ENCODE measurements around the gene GALNT17. TPM values are rescaled to one million over a fixed set of nuclear protein-coding genes. Genes with fewer than 3 reads are reported as not detected.

The GALNT17 gene
- total RNA-seq, 1 experiment from 2014 or later: not detected

- no peaks in the 10 kb centered on the region for H3K36me3 ChIP-seq (ENCODE audit: low read depth)
- TF ChIP-seq CTCF (conservative IDR thresholded peaks at IDR 0.05) (no peak), EZH2 (IDR thresholded peaks at IDR 0.05; ENCODE audit: low read depth) (no peak)
- POLR2A ChIA-PET (ENCODE audit: unreplicated experiment): no interaction called here
- no peak overlapping the region for H2AFZ ChIP-seq
- CTCF ChIA-PET: no interaction called here
- H3K4me1 ChIP-seq (replicated peaks; ENCODE audit: insufficient read depth): no peaks in the 10 kb centered on the region
- no peak overlapping the region for H3K4me3 ChIP-seq
- no peaks in the 10 kb centered on the region for H4K20me1 ChIP-seq (ENCODE audit: insufficient read depth)
- H3K4me2 ChIP-seq: no peak overlapping the region
- 0 out of 2 replicates have a peak, but pooled peaks cover 8% of the 10 kb centered on the region for H3K27me3 ChIP-seq (ENCODE audit: insufficient read depth, low read depth)
- H3F3A ChIP-seq (ENCODE audit: insufficient read depth, low read depth): no peaks in the 10 kb centered on the region
- intact Hi-C loops (cut with micrococcal nuclease; ENCODE audit: unreplicated experiment): no loop called here
- H3K27ac ChIP-seq: no peak overlapping the region
- H3K79me2 ChIP-seq (ENCODE audit: low read depth): no peaks in the 10 kb centered on the region
- no peaks in the 10 kb centered on the region for H3K9me2 ChIP-seq (ENCODE audit: insufficient read depth)
- BruUV-seq (replicated peaks): no TSS peak
- no peaks in the 10 kb centered on the region for H3K9me3 ChIP-seq (ENCODE audit: insufficient read depth, low read depth)
- no peak for DNase-seq
Observed at GRCh38 chr7:71140264-71140663, 8.3 kb downstream of the GALNT17 start.

- no peak for TF ChIP-seq EZH2 (IDR thresholded peaks at IDR 0.05; ENCODE audit: low read depth)
- no peak for TF ChIP-seq CTCF (conservative IDR thresholded peaks at IDR 0.05)
- Histone ChIP-seq H3K4me1 (replicated peaks; ENCODE audit: insufficient read depth) (no peaks in the 10 kb centered on the region), H3F3A (ENCODE audit: insufficient read depth, low read depth) (no peaks in the 10 kb centered on the region), H3K9me3 (ENCODE audit: insufficient read depth, low read depth) (no peaks in the 10 kb centered on the region), H2AFZ (no peak overlapping the region), H3K9me2 (ENCODE audit: insufficient read depth) (no peaks in the 10 kb centered on the region), H3K4me3 (no peak overlapping the region), H3K36me3 (ENCODE audit: low read depth) (no peaks in the 10 kb centered on the region), H3K27me3 (ENCODE audit: insufficient read depth, low read depth) (peaks cover 28% of the 10 kb centered on the region; the same call in 1 of the 2 replicates), H3K4me2 (no peak overlapping the region), H4K20me1 (ENCODE audit: insufficient read depth) (no peaks in the 10 kb centered on the region), H3K79me2 (ENCODE audit: low read depth) (no peaks in the 10 kb centered on the region), H3K27ac (no peak overlapping the region)
- no peak for DNase-seq
- ChIA-PET POLR2A (ENCODE audit: unreplicated experiment) (no interaction called here), CTCF (no interaction called here)
- BruUV-seq (replicated peaks): no TSS peak
- intact Hi-C loops (cut with micrococcal nuclease; ENCODE audit: unreplicated experiment): no loop called here
Observed at GRCh38 chr7:71144963-71145362, 13.0 kb downstream of the GALNT17 start.

GRCh38 chr7:71145906-71146901 lies 14.3 kb downstream of the GALNT17 start:
- CTCF ChIA-PET: no interaction called here
- intact Hi-C loops (cut with micrococcal nuclease; ENCODE audit: unreplicated experiment): no loop called here
- no TSS peak for BruUV-seq (replicated peaks)

More at GRCh38 chr7:71145906-71146901, 14.3 kb downstream of the GALNT17 start:
- peaks cover 32% of the 10 kb centered on the region; the same call in 1 of the 2 replicates for H3K27me3 ChIP-seq (ENCODE audit: insufficient read depth, low read depth)
- POLR2A ChIA-PET (ENCODE audit: unreplicated experiment): no interaction called here
- no peaks in the 10 kb centered on the region for H3K36me3 ChIP-seq (ENCODE audit: low read depth)
- H3K9me3 ChIP-seq (ENCODE audit: insufficient read depth, low read depth): no peaks in the 10 kb centered on the region
- no peaks in the 10 kb centered on the region for H3K9me2 ChIP-seq (ENCODE audit: insufficient read depth)
- DNase-seq: no peak
- no peaks in the 10 kb centered on the region for H4K20me1 ChIP-seq (ENCODE audit: insufficient read depth)
- H3K4me1 ChIP-seq (replicated peaks; ENCODE audit: insufficient read depth): no peaks in the 10 kb centered on the region
- H3K4me3 ChIP-seq: no peak overlapping the region
- H3F3A ChIP-seq (ENCODE audit: insufficient read depth, low read depth): no peaks in the 10 kb centered on the region
- TF ChIP-seq EZH2 (IDR thresholded peaks at IDR 0.05; ENCODE audit: low read depth): no peak
- TF ChIP-seq CTCF (conservative IDR thresholded peaks at IDR 0.05): no peak
- no peak overlapping the region for H3K4me2 ChIP-seq
- H2AFZ ChIP-seq: no peak overlapping the region
- H3K27ac ChIP-seq: no peak overlapping the region
- H3K79me2 ChIP-seq (ENCODE audit: low read depth): no peaks in the 10 kb centered on the region
